Right hindlimb (tissue), 1 donor: ENCODE results near the gene FAM219B.
A peak's percentile ranks its signal among the peaks of the same experiment; 100 is the strongest.
"Not testable (repeated sequence)": the region's sequence is repeated elsewhere in the genome, so short reads cannot be mapped to it uniquely, and the experiment has no call there.

Experiments
- DNase-seq: peaks from one replicate; pipeline ENCODE4 v3.0.0-alpha.2; 2018

The FAM219B gene, protein sequence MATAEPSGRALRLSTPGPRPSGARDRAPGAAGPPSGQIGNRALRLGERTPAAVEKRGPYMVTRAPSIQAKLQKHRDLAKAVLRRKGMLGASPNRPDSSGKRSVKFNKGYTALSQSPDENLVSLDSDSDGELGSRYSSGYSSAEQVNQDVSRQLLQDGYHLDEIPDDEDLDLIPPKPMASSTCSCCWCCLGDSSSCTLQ

DNA sequence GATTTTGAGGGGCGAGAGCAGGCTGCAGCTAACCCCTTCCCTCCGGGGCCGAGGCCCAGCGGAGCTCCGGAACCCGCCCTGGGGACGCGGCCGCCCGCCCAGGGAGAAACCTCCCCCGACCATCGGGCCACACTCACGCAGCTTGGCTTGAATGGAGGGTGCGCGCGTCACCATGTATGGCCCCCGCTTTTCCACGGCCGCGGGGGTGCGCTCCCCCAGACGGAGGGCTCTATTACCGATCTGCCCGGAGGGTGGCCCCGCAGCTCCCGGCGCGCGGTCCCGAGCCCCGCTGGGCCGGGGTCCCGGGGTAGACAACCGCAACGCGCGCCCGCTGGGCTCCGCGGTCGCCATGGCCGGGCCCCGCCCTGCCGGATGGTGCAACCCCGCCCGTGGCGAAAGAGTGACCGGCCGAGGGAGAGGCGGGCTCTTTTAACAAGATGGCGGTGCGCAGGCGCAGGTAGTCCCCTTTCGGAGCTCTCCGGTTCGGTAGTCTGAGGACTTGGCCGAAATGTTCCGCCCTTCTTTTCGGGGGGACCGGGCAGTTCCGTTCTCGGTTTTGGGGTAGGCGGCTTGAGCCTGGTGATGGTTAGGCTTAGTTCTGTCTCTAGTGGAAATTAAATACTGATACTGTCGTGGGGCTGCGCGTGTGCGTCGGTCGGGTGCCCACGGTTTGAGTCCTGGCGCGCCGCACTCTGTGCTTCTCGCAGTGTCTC, at the start of gene FAM219B:
TSS of gene FAM219B (minus strand) at position 402 of the 713 bp plus-strand sequence. CDS start at position 351, 51 bp downstream.
- peak; percentile 94 for DNase-seq

GRCh38 chr15:74955796-74956647, 49.4 kb upstream of the FAM219B start:
- DNase-seq, result peak; percentile 74

DNA sequence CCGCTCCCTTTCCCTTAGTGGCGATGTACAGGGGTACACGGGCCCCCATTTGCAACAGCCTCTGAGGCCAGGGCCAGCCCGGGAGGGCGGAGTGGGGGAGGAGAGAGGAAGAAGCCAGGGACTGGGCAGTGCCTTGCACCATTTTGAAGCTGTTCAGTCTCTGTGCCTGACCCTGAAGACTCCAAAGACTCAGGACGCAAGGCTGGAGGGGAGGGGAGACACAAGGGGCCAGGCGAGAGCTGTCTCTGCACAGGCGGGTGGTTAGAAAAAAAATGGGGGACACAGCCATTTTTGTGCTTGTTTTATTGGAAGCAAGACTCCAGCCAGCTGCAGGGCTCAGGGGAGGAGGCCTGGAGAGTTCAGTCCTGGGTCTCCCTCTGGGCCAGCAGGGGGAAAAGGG, 48.4 kb upstream of the FAM219B start:
- no peak for DNase-seq

DNA sequence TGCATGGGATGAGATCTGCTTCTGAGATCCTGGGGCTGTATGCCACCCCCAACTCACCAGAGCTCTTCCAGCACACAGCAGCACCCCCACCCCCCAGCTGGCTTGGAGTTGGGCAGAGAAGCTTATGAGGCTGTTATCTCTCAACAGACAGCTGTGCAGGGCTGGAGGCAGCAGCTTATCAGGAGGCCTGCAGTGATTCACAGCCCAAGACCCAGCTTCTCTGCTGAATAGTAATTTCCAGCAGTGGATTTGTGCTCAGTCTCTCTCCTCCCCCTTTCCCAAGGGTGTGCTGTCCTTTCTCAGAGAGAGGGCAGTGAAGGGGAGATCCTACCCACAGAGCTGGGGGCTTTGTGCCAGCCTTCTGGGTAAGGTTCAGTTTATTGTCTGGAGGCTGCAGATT, 47.9 kb upstream of the FAM219B start:
- DNase-seq, result no peak

DNA sequence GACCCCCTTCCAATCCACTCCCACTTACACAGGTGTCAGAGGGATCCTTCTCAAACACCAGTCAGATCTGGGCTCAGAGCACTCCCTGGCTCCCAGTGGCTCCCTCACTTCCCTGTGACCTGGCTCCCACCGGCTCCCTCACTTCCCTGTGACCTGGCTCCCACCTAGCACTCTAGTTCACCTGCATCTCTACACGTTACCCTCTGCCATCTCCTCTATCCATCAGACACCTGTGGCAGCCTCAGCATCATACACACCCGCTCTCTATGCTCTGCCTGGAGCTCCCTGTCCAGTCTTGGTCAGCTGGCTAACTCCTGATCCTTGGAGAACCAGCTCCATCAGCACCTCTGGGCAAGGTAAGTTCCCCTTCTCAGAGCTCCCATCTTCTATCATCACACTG, 44.4 kb upstream of the FAM219B start:
- DNase-seq, result no peak

GRCh38 chr15:74950078-74950908, 43.6 kb upstream of the FAM219B start:
- DNase-seq, result peak; percentile 76

- peak; percentile 98 for DNase-seq
Observed at GRCh38 chr15:74937590-74938371, 31.1 kb upstream of the FAM219B start, which contains the start of gene COX5A. TSS of gene COX5A (minus strand) at chr15:74938073. CDS start at chr15:74938014, 59 bp downstream.

DNA sequence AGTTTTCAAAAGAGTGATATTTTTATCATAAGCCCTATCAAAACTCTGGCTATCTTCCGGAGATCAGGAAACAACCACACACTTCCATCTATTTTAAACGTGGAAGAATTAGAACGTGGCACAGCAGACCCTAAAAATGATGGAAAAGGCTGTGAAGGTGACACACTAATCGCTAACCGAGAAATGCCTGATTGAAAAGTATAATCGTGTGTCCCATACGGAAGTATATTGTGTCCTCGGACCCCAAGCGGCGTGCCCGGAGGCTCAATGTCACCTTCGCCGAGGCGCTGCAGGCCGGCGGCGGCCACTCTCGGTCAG, 30.6 kb upstream of the FAM219B start:
- DNase-seq, result no peak

GRCh38 chr15:74935193-74935592, 28.5 kb upstream of the FAM219B start:
- not testable (repeated sequence) for DNase-seq

DNA sequence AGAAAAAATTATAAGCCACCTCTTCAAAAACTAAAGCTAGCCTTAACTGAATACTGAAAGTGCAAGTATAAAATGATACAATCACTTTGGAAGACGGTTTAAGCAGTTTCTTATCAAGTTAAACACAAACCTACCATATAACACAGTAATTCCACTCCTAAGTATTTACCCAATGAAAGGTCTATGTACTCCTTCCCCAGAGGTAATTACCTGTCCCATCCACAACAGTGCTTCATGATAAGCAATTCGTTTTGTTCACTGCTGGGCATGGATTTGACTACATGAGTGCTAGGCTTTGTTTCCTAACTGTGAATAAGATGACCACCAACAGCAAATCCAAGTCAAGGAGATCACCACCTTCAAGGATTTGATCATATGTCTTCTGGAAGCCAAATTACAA, 26.9 kb upstream of the FAM219B start:
- no peak for DNase-seq

- DNase-seq, result no peak
Observed at GRCh38 chr15:74928771-74929198, 22.1 kb upstream of the FAM219B start.

- no peak for DNase-seq
Observed at GRCh38 chr15:74924525-74924924, 17.9 kb upstream of the FAM219B start.

GRCh38 chr15:74920456-74920855, 13.8 kb upstream of the FAM219B start:
- DNase-seq, result no peak

DNA sequence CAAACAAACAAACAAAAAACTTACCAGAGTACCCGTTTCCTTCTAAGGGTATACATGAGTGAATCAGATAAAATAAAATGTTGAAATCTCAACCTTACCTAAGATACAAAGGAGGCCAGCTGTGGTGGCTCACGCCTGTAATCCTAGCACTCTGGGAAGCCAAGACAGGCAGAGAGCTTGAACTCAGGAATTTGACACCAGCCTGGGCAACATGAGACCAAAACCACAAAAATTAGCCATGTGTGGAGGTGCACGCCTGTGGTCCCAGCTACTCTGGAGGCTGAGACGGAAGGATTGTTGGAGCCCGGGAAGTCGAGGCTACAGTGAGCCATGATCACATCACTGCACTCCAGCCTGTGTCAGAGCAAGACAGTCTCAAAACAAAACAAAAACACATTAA, 11.0 kb upstream of the FAM219B start:
- no peak for DNase-seq

GRCh38 chr15:74913799-74914198, 7.1 kb upstream of the FAM219B start:
- DNase-seq, result not testable (repeated sequence)

- no peak for DNase-seq
Observed at GRCh38 chr15:74913041-74913440, 6.4 kb upstream of the FAM219B start.

- DNase-seq, result no peak
Observed at GRCh38 chr15:74908635-74909034, 2.0 kb upstream of the FAM219B start.

GRCh38 chr15:74907163-74907870, 666 bp upstream of the FAM219B start:
- DNase-seq, result no peak

DNA sequence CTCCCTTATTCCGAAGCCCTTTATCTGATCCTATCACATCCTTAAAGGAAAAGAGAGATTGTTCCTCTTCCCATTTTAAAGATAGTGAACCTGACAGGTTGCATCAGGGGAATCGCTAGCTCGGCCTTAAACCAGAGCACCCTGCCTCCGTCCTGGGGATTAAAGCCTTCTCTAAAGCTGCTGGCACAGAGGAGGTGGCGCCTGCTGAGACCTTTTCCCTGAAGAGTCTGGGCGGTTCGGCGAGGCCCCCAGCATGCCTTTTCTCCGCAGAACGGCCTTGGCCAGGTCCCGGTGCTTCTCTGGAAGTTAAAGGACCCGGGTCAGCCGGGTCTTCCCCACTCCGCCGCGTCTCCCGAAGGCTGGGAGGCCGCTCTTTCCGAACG, 593 bp downstream of the FAM219B start:
- no peak for DNase-seq

- DNase-seq, result no peak
Observed at GRCh38 chr15:74904190-74904805, 2.4 kb downstream of the FAM219B start.

DNA sequence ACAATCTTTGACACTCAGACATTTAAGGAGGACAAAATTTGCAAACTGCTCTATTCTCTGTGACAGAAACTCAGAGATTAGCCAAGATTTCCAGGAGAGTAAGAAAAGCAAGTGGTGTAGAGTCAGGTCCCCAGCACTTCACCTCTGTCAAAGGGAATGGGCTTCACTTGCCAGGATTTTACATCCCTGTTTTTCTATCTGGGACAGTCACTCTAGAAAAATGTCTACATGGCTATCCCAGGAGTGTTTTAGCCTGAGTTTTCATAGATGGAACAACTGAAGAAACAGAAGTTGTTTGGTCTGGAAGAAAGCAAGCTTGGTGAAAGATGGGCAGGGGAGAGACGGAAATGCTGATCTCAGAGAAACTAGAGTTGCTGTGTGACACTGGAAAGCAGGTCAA, 3.0 kb downstream of the FAM219B start:
- no peak for DNase-seq
